Liver (tissue), 3 donors: ENCODE data around the gene WDFY3.

ENCODE experiments used
- HNF4A ChIP-seq, 2 donors: conservative IDR thresholded peaks; 2 replicates each; pipeline ENCODE4 v1.6.1; 2016; ENCODE audit warnings: antibody characterized with exemption in 2 of 2, mild to moderate bottlenecking in 2 of 2
- TF ChIP-seq, protein P1 (sequence below): fragments of 150-350 bp; IDR thresholded peaks from 2 replicates; pipeline ENCODE4 v1.5.1; 2017; ENCODE audit warnings: improper control_type of control experiment, low read depth, low read length; ENCODE audit not compliant: missing input control
- TF ChIP-seq, protein P2 (sequence below): IDR thresholded peaks from 2 replicates; pipeline ENCODE4 v1.6.1; 2016; ENCODE audit warnings: antibody characterized with exemption
- TF ChIP-seq, protein P3 (sequence below): IDR thresholded peaks from 2 replicates; pipeline ENCODE4 v1.6.1; 2016; ENCODE audit warnings: antibody characterized with exemption, mild to moderate bottlenecking
- donor health status: healthy.
- donor health status: healthy.

DNA sequence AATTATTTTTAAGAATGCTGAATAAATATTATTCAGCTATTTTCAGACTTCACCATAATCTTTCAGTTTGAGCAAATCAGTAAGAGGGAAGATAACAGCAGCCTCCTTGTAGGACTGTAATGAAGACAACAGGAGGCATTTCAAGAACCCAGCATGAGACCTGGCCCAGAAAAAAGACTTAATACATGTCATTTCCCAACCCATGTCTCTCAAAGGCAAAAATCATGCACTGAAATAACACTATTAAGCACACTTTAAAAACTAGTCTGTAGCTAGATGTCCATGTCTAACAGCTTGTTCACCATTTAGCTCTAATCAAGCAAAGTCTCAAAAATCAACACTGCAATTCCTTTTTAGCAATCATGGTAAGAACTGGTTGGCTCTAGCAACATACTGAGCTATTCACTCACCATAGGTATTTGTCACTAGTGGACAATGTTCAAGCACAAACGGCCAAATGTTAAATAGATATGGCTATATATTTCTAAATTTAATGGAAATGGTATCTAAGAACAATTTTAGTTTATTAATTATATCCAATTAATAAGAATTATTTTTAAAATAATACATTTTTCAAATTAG is 109.9 kb downstream of the WDFY3 start:
- TF ChIP-seq, protein P1, sequence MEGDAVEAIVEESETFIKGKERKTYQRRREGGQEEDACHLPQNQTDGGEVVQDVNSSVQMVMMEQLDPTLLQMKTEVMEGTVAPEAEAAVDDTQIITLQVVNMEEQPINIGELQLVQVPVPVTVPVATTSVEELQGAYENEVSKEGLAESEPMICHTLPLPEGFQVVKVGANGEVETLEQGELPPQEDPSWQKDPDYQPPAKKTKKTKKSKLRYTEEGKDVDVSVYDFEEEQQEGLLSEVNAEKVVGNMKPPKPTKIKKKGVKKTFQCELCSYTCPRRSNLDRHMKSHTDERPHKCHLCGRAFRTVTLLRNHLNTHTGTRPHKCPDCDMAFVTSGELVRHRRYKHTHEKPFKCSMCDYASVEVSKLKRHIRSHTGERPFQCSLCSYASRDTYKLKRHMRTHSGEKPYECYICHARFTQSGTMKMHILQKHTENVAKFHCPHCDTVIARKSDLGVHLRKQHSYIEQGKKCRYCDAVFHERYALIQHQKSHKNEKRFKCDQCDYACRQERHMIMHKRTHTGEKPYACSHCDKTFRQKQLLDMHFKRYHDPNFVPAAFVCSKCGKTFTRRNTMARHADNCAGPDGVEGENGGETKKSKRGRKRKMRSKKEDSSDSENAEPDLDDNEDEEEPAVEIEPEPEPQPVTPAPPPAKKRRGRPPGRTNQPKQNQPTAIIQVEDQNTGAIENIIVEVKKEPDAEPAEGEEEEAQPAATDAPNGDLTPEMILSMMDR: no peak
- no peak for TF ChIP-seq HNF4A (conservative IDR thresholded peaks at IDR 0.05)
- TF ChIP-seq, protein P2, sequence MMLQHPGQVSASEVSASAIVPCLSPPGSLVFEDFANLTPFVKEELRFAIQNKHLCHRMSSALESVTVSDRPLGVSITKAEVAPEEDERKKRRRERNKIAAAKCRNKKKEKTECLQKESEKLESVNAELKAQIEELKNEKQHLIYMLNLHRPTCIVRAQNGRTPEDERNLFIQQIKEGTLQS: no peak
- TF ChIP-seq, protein P3, sequence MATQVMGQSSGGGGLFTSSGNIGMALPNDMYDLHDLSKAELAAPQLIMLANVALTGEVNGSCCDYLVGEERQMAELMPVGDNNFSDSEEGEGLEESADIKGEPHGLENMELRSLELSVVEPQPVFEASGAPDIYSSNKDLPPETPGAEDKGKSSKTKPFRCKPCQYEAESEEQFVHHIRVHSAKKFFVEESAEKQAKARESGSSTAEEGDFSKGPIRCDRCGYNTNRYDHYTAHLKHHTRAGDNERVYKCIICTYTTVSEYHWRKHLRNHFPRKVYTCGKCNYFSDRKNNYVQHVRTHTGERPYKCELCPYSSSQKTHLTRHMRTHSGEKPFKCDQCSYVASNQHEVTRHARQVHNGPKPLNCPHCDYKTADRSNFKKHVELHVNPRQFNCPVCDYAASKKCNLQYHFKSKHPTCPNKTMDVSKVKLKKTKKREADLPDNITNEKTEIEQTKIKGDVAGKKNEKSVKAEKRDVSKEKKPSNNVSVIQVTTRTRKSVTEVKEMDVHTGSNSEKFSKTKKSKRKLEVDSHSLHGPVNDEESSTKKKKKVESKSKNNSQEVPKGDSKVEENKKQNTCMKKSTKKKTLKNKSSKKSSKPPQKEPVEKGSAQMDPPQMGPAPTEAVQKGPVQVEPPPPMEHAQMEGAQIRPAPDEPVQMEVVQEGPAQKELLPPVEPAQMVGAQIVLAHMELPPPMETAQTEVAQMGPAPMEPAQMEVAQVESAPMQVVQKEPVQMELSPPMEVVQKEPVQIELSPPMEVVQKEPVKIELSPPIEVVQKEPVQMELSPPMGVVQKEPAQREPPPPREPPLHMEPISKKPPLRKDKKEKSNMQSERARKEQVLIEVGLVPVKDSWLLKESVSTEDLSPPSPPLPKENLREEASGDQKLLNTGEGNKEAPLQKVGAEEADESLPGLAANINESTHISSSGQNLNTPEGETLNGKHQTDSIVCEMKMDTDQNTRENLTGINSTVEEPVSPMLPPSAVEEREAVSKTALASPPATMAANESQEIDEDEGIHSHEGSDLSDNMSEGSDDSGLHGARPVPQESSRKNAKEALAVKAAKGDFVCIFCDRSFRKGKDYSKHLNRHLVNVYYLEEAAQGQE: no peak
